ENCODE measurements around the gene SPINK13. TPM values are rescaled to one million over a fixed set of nuclear protein-coding genes. Genes with fewer than 3 reads are reported as not detected.

Gene SPINK13, protein sequence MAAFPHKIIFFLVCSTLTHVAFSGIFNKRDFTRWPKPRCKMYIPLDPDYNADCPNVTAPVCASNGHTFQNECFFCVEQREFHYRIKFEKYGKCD
- not detected for total RNA-seq (ENCODE audit: unreplicated experiment)
- long read RNA-seq, result 0 reads

DNA sequence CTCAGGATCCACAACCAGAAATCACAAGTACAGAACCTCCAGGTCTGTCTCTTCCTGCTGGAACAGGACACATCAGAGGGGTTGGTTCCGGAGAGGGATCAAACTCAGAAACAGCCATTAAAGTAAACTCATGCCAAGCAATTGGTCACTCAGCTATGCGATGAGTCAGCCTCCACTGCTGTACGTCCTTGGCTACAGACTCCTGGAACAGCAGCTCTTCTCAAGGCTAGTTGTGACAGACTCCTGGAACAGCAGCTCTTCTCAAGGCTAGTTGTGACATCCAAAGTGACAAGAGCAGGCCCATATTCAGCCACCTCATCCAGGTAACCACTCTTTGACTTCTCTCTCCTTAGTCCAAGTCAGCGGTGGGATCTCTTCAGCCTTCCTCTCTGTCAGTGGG is at the start of gene SPINK13:
Gene SPINK13 (plus strand): TSS at position 229 of the 400 bp plus-strand sequence. CDS start 1,279 bp downstream, outside the sequence.
- Mint-ChIP-seq H3K27me3 (ENCODE audit: unreplicated experiment) (no peaks in the 10 kb centered on the region), H3K4me1 (ENCODE audit: unreplicated experiment) (no peaks in the 10 kb centered on the region), H3K36me3 (ENCODE audit: low read depth, unreplicated experiment) (no peaks in the 10 kb centered on the region), H3K27ac (ENCODE audit: unreplicated experiment) (no peak within 1 kb of the TSS), H3K4me3 (ENCODE audit: unreplicated experiment) (no peak within 1 kb of the TSS), H3K9me3 (ENCODE audit: unreplicated experiment) (no peaks in the 10 kb centered on the region)
- no peak for DNase-seq (ENCODE audit: low spot score)
- TF ChIP-seq, protein P1, sequence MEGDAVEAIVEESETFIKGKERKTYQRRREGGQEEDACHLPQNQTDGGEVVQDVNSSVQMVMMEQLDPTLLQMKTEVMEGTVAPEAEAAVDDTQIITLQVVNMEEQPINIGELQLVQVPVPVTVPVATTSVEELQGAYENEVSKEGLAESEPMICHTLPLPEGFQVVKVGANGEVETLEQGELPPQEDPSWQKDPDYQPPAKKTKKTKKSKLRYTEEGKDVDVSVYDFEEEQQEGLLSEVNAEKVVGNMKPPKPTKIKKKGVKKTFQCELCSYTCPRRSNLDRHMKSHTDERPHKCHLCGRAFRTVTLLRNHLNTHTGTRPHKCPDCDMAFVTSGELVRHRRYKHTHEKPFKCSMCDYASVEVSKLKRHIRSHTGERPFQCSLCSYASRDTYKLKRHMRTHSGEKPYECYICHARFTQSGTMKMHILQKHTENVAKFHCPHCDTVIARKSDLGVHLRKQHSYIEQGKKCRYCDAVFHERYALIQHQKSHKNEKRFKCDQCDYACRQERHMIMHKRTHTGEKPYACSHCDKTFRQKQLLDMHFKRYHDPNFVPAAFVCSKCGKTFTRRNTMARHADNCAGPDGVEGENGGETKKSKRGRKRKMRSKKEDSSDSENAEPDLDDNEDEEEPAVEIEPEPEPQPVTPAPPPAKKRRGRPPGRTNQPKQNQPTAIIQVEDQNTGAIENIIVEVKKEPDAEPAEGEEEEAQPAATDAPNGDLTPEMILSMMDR (IDR thresholded peaks at IDR 0.05; ENCODE audit: unreplicated experiment), result no peak

DNA sequence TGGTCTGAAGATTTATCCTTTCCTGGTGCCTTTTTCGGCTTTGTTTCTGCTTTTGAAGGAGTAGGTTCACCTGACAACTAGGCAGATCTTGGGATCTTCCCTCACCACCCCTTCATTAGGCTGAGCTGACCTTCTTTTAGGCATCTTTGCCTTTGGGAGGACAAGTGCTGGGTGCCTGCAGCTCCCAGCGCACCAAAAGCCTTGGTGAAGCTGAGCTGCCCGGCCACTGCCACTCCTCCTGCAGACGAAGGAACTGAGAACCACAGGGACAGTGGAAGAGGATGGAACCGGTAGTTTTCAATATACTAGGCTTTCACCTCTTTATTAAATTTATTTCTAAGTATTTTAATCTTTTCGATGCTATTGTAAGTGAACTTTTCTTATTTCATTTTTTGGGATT is 47.1 kb upstream of the SPINK13 start:
- no peaks in the 10 kb centered on the region for H3K27me3 Mint-ChIP-seq (ENCODE audit: unreplicated experiment)
- no peaks in the 10 kb centered on the region for H3K9me3 Mint-ChIP-seq (ENCODE audit: unreplicated experiment)

DNA sequence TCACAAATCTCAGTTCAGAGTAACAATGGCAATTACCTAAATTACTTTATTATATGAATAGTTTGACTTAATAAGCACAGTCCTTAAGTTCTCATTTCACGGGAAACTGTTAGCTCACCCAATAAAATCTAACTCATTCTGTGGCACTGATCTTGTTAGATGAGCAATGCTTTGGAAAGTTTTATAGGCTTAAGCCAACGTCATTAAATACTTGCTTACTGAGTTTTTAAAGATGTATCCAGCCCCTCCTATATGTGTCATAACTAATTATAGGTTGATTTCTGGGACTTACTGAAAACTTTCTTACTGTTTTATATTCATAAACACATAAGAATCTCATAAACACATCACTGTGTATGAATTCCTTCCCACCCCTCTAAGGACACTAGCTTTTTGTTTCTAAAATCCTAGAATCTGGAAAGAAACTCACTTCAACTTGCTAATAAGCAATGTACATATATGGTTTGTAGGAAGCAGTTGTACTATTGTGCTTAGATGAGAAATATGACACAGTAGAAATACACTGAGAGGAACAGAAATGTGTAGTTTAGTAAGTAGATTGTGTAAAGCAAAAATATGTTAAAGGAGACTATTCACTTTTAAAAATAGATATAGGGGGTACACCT is 44.4 kb upstream of the SPINK13 start:
- Mint-ChIP-seq H3K27me3 (ENCODE audit: unreplicated experiment) (no peaks in the 10 kb centered on the region), H3K4me1 (ENCODE audit: unreplicated experiment) (no peaks in the 10 kb centered on the region), H3K9me3 (ENCODE audit: unreplicated experiment) (no peaks in the 10 kb centered on the region), H3K36me3 (ENCODE audit: low read depth, unreplicated experiment) (no peaks in the 10 kb centered on the region), H3K27ac (ENCODE audit: unreplicated experiment) (no peak overlapping the region), H3K4me3 (ENCODE audit: unreplicated experiment) (no peak overlapping the region)
- TF ChIP-seq, protein P1 (IDR thresholded peaks at IDR 0.05; ENCODE audit: unreplicated experiment), result no peak
- no peak for DNase-seq (ENCODE audit: low spot score)

More for the DNA sequence above, 47.1 kb upstream of the SPINK13 start:
- Mint-ChIP-seq H3K4me3 (ENCODE audit: unreplicated experiment) (no peak overlapping the region), H3K4me1 (ENCODE audit: unreplicated experiment) (no peaks in the 10 kb centered on the region), H3K36me3 (ENCODE audit: low read depth, unreplicated experiment) (no peaks in the 10 kb centered on the region), H3K27ac (ENCODE audit: unreplicated experiment) (no peak overlapping the region)
- no peak for DNase-seq (ENCODE audit: low spot score)
- TF ChIP-seq, protein P1 (IDR thresholded peaks at IDR 0.05; ENCODE audit: unreplicated experiment), result no peak

DNA sequence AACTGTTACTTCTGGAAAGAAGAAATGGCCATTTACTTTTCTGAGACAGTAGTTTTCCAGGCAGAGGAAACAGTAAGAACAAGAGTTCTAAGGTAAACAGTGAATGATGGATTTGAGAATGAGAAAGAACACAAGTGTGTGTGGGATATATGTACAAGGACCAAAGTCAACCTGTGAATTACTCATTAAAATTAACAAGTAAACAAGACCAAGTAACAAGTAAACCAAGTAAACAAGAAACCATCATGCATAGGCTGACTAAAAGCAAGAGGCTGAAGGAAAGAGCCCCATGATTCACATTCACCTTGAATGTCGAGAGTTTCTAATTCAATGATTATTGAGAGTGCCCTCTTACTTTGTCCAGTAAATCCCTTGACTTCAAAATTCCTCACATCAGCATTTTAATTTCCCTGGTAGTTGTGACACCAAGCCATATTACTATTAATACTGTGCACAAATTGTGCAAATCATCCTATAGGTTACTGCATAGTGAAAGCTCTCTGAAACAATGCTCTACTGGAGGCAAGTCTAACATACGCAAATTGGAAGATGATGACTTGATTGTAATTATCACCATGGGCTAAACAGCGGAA is 40.1 kb upstream of the SPINK13 start:
- Mint-ChIP-seq H3K36me3 (ENCODE audit: low read depth, unreplicated experiment) (no peaks in the 10 kb centered on the region), H3K27me3 (ENCODE audit: unreplicated experiment) (no peaks in the 10 kb centered on the region), H3K4me3 (ENCODE audit: unreplicated experiment) (no peak overlapping the region), H3K4me1 (ENCODE audit: unreplicated experiment) (no peaks in the 10 kb centered on the region), H3K9me3 (ENCODE audit: unreplicated experiment) (no peaks in the 10 kb centered on the region), H3K27ac (ENCODE audit: unreplicated experiment) (no peak overlapping the region)
- TF ChIP-seq, protein P1 (IDR thresholded peaks at IDR 0.05; ENCODE audit: unreplicated experiment), result no peak
- DNase-seq (ENCODE audit: low spot score), result no peak

DNA sequence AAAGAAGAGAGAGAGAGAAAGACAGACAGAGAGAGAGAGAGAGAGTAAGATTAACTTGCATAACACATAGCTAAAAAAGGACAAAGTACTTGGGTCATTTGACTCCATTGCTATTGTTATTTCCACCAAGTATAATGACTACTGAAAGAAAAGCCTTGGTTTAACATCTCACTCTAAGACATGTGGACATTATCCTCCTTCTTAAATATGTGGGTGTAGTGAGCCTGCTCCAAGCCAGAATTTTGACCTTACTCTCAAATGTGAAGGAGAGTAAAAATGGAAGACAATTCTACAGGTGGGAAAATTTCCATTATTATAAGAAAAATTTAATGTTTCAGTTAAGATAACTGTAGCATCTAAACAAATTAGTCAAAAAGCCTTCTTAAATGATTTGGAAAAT is 38.8 kb upstream of the SPINK13 start:
- Mint-ChIP-seq H3K9me3 (ENCODE audit: unreplicated experiment) (no peaks in the 10 kb centered on the region), H3K4me3 (ENCODE audit: unreplicated experiment) (no peak overlapping the region), H3K27me3 (ENCODE audit: unreplicated experiment) (no peaks in the 10 kb centered on the region), H3K27ac (ENCODE audit: unreplicated experiment) (no peak overlapping the region), H3K4me1 (ENCODE audit: unreplicated experiment) (no peaks in the 10 kb centered on the region), H3K36me3 (ENCODE audit: low read depth, unreplicated experiment) (no peaks in the 10 kb centered on the region)
- no peak for DNase-seq (ENCODE audit: low spot score)
- TF ChIP-seq, protein P1 (IDR thresholded peaks at IDR 0.05; ENCODE audit: unreplicated experiment), result no peak
